COLO668 (cell line): Measurements from ENCODE around the gene SLC27A5.
"Not testable (repeated sequence)": the region's sequence is repeated elsewhere in the genome, so short reads cannot be mapped to it uniquely, and the experiment has no call there.

Experiments
- DNase-seq: peaks from one replicate; lab custom pipeline; 2025; ENCODE audit not compliant: unreplicated experiment; lab: John Stamatoyannopoulos, UW

The SLC27A5 gene

DNA sequence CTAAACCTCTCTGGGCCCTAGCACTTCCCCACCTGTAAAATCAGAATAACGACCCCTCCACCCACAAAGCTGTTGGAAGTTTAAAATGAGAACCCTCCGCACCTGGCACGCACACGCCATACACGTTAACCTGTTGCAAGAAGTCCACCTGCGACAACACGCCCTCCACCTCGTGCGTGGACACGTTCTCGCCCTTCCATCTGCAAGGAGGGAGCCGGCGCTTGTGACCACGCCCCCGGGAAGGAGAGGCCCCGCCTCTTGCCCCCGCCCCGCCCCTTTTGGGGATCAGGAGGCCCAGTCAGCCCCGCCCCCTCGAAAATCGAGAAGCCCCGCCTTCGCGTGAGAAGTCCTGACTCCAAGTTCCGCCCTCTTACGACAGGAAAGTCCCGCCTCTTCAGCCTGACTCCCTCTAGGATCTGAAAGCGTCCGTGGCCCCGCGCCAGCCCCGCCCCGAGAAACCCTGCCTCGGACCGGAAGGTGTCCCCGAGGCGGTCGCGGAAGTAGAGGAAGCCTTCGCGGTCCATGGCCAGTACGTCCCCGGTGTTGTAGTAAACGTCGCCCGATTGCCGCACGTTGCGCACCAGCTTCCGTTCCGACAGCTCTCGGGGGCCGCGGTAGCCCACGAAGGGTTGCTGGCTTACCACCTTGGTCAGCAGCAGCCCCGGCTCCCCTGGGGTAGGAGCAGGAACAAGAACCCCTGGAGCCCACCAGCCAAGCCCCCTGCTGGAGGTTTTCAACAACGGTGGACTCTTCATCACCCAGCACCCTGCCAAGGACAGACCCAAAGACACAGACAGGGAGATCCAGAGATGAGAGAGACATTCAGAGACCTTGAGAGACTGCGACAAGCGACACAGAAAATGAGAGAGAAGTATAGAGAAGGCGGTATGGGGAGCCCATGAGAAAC is 12.5 kb downstream of the SLC27A5 start:
- DNase-seq, result peak; percentile 98

DNA sequence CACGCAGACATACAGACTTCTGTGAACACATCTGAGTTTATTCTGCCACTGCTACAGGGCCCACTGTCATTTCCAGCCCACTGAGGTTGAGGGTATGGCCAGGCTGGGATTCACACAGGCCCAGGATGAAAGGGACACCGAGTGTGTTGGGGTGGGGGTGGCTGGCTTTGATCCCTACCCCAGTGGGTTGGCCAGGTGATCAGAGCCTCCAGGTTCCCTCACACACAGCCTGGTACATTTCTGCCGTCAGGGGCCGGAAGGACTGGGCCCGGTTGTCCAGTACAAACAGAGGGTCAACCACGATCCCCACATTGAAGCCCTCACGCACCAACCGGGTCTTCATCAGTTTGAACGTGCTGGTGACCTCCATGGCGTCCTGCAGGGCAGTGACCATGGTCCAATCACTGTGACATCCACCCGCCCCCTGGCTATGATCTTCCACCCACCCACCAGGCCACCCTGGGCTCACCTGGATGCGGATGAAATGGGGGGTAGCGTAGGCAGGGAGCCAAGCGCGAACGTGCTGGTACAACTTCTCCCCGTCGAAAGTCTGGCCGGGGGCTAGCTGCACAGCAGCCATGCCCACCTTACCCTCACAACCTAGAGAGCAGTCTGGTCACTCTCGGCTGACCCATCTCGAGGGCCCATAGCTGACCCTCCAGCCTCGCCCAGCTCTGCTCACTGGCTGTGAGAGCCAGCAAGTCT is 13.3 kb downstream of the SLC27A5 start:
- no peak for DNase-seq

DNA sequence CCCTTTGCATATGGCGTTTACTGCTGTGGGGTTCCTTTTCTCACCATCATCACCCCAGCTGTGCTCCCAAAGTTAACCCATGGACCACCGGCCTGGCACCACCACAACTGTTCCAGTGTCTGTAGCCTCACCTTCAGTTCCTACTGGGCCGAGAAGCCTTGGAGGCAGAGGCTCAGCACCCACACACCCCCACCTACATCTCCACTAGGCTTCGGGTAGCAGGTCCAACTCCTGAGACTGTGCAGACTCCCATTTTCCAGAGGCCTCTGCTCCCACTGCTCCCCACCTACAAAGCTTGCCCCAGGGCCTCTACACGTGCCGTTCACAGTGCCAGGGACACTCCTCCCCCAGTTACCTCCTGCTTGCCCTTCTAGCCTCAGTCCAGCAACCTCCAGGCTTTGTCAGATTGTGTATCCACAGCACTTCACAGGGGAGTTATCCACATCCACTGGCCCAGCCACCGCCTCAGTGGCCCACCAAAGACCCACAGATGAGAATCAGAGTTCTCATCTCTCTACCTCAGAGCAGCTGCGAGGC is 14.1 kb downstream of the SLC27A5 start:
- no peak for DNase-seq

DNA sequence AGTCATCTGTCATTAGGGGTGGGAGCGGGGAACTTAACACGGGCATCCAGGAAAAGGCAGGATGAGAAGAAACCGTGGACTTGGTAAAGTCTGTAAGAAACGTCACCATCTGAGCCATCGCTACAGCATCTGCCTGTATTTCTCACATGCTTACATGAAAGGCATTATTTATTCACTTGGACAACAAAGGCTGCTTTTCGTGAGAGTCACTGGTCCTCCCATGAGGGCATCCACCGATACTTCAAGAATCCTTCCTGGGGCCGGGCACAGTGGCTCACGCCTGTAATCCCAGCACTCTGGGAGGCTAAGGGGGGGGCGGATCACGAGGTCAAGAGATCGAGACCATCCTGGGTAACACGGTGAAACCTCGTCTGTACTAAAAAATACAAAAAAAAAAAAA is 19.5 kb downstream of the SLC27A5 start:
- DNase-seq, result no peak

DNA sequence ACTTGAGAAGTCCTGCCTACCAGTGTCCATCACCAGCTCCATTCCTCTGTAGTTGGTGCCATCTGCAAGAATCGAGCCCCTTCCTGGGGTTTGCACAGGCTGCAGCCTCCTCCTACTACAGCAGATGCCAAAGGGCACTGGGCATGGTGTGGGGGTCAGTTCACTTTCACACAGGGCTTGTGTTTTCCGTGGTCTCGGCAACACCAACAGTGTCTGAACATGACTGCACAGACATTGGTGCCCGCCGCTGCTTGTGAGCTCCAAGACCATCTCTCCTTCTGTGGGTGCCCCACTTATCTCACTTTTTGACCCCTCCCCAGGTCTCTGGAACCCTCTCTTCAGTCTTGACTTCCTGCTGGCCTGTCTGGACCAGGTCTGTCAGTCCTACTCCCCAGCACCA is 20.4 kb downstream of the SLC27A5 start:
- DNase-seq, result no peak

DNA sequence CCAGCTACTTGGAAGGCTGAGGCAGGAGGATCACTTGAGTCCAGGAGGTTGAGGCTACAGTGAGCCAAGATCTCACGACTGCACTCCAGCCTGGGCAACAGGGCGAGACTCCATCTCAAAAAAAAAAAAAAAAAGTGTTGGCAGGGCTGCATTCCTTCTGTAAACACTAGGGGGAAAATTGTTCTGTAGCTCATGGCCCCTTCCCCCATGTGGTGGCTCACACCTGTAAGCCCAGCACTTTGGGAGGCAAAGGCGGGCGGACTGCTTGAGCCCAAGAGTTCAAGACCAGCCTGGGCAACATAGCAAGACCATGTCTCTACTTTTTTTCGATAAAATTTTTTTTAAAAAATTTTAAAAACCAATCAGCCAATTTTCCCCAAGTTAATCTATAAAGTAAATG is 27.4 kb downstream of the SLC27A5 start:
- not testable (repeated sequence) for DNase-seq

DNA sequence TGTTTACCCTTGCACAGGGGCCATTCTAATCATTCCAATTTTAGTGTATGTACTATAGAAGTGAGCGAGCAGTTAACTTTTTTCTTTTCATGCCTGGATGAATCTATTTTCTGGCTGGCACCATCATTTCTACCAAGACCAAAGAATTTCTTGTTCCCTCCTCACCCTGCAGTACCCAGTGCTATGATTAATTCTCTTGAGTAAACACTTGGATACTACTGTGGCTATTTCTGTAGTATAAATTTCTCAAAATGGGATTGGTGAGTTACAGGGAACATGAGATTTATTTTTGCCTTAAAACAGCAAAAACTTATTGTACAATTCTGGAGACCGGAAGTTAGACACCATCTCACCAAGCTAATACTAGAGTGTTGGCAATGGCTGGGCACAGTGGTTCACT is 28.0 kb downstream of the SLC27A5 start:
- no peak for DNase-seq

DNA sequence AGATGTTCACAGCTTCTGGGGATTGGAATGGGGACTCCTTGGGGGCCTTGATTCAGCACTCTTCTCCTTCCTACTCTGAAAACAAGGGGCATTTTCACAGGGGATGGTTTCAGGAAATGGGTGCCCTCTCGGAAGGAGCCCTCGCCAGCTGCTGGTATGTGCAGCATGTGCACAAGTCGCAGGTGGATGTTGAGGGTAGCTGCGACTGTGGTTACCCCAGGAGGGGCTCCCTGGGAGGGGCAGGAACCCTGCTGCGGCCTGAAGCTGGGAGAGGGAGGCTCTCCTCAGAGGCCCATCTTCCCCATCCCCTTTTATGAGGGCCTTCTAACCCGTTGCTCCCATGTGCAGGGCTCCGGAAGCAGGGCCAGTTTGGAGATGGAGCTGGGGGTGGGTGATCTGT is 29.4 kb downstream of the SLC27A5 start:
- no peak for DNase-seq

DNA sequence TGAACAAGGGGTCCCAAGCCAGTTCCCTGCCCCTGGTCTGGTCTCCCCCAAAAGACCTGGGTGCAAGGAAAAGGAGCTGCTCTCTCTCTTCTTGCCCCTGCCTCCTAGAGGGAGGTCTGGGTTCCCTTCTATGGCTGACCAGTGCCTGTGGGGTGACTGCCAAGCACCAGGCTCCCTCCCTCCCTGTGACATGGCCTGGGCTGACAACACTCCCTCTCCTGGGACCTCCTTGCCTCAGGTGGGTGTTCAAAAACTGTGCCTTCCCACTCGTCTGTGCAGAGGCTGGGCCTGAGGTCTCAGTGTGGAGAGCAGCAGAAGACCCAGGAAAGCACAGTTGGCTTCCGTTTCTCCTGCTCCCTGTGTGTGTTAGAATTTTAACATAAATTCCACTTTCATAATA is 31.0 kb downstream of the SLC27A5 start:
- no peak for DNase-seq

DNA sequence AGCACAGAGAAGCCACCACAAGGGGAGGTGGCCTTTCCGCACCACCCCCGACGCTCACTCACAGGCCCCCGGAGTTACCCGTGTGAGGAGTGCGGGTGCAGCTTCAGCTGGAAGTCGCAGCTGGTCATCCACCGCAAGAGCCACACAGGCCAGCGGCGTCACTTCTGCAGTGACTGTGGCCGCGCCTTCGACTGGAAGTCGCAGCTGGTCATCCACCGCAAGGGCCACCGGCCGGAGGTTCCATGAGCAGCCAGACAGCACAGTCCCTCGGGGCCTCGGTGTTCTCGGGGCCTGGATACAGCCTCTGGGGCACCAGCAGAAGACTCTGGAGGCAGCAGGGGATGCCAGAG is 31.3 kb downstream of the SLC27A5 start:
- no peak for DNase-seq

DNA sequence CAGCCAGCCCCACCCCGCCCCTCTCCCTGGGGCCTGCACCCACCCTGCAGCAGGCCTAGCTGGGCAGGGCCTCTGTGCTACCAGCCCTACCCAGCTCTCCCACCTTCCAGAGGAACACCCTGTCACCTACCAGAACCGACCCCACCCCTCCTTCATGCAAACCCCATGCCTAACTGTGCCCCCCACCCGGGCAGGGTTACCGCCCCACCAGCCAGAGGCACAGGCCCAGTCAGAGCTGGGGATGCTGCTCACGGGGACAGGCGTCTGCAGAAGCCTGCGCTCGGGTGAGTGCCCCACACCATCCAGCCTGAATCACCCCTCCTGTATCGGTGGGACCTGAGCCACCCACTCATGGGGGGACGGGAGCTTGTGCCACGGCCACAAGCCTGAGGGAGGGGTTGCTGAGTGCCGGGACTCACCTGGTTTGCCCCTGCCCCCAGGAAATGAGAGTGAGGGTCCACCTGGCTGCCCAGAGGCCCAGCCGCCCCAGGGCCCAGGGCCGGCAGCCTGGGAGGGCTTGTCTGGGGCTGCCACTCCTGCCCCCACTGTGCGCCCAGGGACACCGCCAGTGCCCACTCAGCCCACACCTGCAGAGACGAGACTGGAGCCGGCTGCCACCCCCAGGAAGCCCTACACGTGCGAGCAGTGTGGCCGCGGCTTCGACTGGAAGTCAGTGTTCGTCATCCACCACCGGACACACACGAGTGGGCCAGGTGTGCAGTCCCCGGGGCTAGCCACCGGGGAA is 31.9 kb downstream of the SLC27A5 start:
- no peak for DNase-seq

DNA sequence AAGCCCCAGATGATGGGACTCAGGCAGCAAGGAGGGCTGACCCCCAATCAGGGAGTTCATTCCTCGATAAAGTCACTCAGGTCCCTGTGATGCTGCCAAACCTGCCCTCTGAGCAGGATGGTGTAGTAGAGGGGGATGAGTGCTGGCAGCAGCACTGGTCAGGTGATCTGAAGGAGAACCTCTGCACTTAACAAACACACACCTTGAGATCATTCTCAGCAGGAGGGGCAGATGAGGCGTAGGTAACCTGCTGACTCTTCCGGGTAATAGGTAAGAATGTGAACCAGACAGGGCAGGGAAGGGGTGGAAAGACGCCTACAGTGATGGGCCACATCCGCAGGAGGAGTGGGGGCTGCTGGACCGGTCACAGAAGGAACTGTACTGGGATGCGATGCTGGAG is 32.5 kb downstream of the SLC27A5 start:
- no peak for DNase-seq

DNA sequence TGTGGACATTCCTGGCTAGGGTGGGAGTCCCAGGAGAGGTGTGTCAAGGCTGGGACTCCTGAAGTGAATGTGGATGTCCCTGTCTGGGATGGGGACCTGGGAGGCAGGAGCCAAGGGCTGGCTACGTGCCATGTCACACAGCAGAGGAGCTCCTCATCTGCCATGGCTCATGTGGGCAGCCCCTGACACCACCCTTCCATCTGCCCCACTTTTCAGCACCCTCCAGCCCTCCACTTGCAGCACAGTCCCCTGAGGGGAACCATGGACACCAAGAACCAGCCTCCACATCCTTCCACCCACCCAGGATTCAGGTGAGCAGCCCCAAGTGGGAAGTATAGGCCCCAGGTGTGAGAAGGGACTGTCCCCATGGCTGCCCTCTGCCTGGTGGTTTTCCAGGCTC is 33.9 kb downstream of the SLC27A5 start:
- no peak for DNase-seq

DNA sequence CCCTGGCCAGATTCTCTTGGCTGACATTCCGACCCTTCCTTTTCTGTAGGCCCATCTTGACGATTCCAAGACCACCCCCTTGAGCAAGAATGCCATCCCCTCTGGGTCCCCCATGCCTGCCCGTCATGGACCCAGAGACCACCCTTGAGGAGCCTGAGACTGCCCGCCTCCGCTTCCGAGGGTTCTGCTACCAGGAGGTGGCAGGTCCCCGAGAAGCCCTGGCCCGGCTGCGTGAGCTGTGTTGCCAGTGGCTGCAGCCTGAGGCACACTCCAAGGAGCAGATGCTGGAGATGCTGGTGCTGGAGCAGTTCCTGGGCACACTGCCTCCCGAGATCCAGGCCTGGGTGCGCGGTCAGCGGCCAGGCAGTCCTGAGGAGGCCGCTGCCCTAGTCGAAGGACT is 34.7 kb downstream of the SLC27A5 start:
- DNase-seq, result no peak

DNA sequence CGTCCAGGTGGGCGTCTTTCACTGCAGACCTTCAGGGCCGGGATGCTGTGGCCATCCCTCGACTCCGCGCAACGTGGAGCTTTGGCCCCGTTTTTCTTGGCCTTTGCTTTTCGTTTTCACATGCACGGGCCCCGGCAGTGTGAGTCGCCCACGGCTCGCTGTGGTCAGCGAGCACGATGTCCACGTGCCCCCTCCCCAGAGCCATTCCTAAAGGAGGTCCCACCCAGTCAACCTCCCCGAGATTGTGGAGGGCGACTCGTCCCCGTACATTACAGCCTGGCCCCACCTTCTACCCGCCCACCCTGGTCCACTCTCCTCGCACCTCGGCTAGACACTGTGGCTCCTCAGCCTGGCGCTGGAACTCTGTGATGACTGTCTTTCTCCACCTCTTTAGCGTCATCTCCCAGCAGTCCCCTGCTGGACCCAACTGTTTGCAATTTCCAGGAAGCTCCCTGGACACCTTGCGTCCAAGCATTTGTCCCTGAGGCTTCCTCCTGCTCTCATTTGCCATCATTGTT is 35.2 kb downstream of the SLC27A5 start:
- DNase-seq, result peak; percentile 13

DNA sequence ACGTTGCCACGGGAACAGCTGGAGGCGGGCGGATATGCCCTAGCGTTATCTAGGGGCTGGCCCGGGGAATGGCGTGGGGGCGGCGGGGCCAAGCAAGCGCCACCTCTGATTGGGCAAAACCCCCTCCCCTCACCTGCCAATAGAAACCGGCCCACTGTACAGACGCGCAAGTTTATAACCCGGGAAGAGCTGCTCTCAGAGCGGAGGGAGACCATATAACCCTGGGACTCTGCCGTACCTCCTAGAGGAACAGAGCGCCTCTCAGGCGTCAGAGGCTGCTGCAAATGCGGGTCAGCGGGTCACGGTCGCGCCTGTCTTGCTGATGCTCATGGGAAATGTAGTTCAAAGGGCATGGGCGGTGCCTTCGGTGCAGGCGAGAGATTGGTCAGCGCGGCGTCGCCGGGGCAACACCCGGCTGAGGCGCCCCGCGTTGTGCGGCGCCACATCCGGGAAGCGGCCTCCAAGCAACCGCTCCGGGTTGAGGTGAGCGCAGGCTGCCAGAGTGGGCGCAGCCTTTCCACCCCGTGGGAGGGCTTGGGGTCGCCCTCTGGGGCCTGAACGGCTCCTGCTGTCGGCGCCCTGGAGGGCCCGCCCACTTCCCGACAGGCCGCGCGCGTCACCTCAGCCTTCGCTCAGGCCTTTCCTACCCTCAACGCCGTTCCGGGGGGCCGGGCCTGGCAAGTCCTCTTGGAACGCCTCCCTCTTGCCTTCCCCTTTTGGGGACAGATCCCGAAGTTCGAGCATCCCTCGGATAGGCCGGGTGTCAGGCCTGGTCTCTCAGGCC is 35.9 kb downstream of the SLC27A5 start, which contains the start of gene ZNF446:
Gene ZNF446, plus strand, starts transcription at position 639 of the 784 bp plus-strand sequence. CDS start 867 bp downstream, outside the sequence.
- peak; percentile 96 for DNase-seq

DNA sequence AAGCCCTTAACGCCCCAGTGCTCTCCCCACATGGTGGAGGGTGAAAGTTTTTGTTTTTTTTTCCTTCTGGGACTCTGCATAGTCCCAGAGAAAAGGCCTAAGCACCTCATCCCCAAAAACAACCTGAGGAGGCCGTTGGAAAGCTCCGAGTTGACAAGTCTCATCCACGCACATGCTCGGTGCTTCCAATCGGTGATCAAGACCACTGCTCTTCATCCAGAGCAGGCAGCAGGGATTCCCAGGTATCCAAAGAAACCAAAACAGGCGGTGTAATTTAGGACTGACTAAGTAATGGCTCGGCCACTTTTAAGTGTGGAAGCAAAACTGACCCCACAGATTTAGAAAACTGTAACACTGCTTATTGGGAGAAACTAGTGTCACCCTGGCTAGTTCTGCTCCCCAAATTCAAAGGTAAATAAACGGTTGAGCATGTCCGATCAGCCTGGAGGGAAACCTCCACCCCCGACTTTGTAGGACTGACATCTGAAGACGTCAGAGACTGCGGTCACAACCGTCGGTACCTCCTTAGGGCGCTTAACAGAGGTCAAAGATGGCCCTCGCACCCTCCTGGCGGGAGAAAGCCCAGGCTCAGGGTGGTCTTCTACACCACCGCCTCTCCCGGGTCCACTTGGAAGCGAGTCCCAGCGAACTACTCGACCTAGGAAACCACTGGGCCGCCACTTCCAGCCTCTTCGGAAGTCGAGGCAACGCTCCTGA is 36.6 kb downstream of the SLC27A5 start:
- no peak for DNase-seq

DNA sequence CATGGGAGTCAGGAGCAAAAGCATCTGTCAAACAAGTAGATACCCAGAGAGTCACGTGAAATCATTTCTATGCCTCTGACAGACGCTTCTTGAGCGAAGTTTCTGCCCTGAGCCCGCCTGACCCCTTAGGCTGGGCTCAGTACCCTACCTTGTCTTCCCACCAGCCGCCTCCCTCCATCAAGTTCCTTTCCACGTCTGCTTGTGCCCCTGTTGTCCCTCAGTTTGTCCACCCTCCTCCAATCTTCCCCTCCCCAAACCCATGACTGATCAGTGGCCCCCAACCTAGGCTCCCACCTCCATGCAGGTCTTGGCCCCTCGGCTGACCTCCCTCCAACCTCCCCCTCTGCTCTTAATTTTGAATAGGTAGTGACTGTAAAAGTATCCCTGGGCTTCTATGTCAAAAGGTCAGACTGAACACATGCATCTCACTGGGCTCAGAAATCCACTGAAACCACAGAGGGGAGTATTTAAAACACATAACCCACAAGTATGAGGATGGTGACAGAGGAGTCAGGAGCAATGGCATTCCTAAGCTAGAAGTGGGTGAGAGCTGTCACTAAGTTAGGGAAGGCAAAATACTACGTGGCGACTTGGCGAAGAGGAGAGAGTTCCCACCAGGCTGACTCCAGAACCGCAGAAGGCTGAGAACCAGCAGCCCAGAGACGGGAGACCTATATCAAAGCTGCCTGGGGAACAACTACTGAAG is 37.3 kb downstream of the SLC27A5 start:
- no peak for DNase-seq

DNA sequence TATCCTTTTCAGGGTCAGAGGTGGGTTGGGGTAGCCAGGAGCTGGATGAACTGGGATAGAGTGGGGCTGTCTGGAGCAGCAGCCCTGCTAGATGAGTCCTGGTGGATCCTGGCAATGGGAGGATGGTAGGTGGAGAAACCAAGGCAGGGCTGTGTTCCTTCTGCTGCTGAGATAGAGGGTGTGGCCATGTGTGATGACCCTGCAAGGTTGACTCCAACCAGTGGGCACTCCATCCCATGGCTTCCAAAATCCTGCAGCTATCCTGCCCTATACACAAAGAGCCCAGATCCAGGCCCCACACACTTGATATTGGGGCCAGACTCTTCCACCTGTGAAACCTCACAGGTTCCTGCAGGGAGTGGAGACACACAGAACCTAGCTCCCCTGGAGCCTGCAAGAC is 38.0 kb downstream of the SLC27A5 start:
- DNase-seq, result no peak
